K562 (cell line): ENCODE data around the gene OR10D3. TPM values are rescaled to one million over a fixed set of nuclear protein-coding genes. Genes with fewer than 3 reads are reported as not detected.
A peak's percentile ranks its signal among the peaks of the same experiment; 100 is the strongest.

Experiments
- EP300 ChIP-seq: IDR thresholded peaks from 2 replicates; pipeline ENCODE4 v1.6.1; 2012; ENCODE audit warnings: low read length, improper control_type of control experiment
- ETS2 ChIP-seq: IDR thresholded peaks from 2 replicates; pipeline ENCODE4 v1.6.1; 2016; ENCODE audit warnings: borderline replicate concordance, missing genetic modification characterization, mild to moderate bottlenecking, moderate library complexity, missing compliant biosample characterization; ENCODE audit not compliant: poor library complexity, severe bottlenecking
- ETV5 ChIP-seq: sonication (generic); formaldehyde crosslinking; IDR thresholded peaks from 2 replicates; pipeline ENCODE4 v1.4.0; 2020; ENCODE audit warnings: low read depth, mild to moderate bottlenecking, missing genetic modification reagents
- ILF3 ChIP-seq: fragments of 450-650 bp; IDR thresholded peaks from 2 replicates; pipeline ENCODE4 v1.6.1; 2018; ENCODE audit warnings: antibody characterized with exemption, mild to moderate bottlenecking, moderate library complexity, borderline replicate concordance
- L3MBTL2 ChIP-seq: fragments of 450-650 bp; IDR thresholded peaks from 2 replicates; pipeline ENCODE4 v1.6.1; 2016; ENCODE audit warnings: mild to moderate bottlenecking, moderate library complexity
- MEIS2 ChIP-seq: fragments of 450-650 bp; IDR thresholded peaks from 2 replicates; pipeline ENCODE4 v1.6.1; 2014; ENCODE audit warnings: mild to moderate bottlenecking; ENCODE audit not compliant: partially characterized antibody
- PHB ChIP-seq: fragments of 250-450 bp; sonication (Bioruptor Pico); IDR thresholded peaks from 2 replicates; pipeline ENCODE4 v1.5.0; 2021
- ZNF76 ChIP-seq: fragments of 250-450 bp; sonication (Bioruptor Pico); IDR thresholded peaks from 2 replicates; pipeline ENCODE4 v1.4.0; 2020; ENCODE audit warnings: mild to moderate bottlenecking, moderate library complexity, borderline replicate concordance
- ZNF766 ChIP-seq: fragments of 200-800 bp; sonication (Bioruptor generic); conservative IDR thresholded peaks from 2 replicates; pipeline ENCODE4 v1.6.1; 2016; ENCODE audit warnings: missing genetic modification characterization, missing compliant biosample characterization
- ZZZ3 ChIP-seq: fragments of 450-650 bp; IDR thresholded peaks from 2 replicates; pipeline ENCODE4 v1.6.1; 2016; ENCODE audit warnings: antibody characterized with exemption, mild to moderate bottlenecking, moderate library complexity
- polyA plus RNA-seq, 8 experiments: library from polyadenylated mRNA; depleted of rRNA in 4 of 8; stranded (reverse) in 5 of 8; unstranded in 3 of 8; fragments of >200 nt; fragmentation: Nextera tagmentation in 2 of 8; fragmentation: Illumina TruSeq in 1 of 8; extraction: Ambion mirVana in 2 of 8; extraction: Trizol in 1 of 8; gene quantifications; 2 replicates each; pipeline versions ENCODE4 v1.2.1 to v1.2.3, GENCODE V29; 2011 to 2014; ENCODE audit warnings: inconsistent platforms in 1 of 8, missing spikeins in 1 of 8
- total RNA-seq, 7 experiments: library from RNA; depleted of rRNA in 6 of 7; stranded (reverse); fragments of >200 nt in 6 of 7; fragmentation: Illumina TruSeq in 2 of 7; extraction: Trizol in 2 of 7; gene quantifications; 2 replicates each; pipeline versions ENCODE4 v1.2.1 to v1.2.3, GENCODE V29; 2011 to 2021; ENCODE audit warnings: low replicate concordance in 1 of 7
- TF ChIP-seq, protein P1 (sequence below): fragments of 450-650 bp; IDR thresholded peaks from 2 replicates; pipeline ENCODE4 v1.6.1; 2016; ENCODE audit warnings: mild to moderate bottlenecking, moderate library complexity
- TF ChIP-seq, protein P2 (sequence below), 2 experiments: fragments of 150-350 bp in 1 of 2; IDR thresholded peaks; 2 replicates each; pipeline ENCODE4 v1.6.1; 2012 to 2016; ENCODE audit warnings: low read depth in 2 of 2, low read length in 2 of 2, mild to moderate bottlenecking in 1 of 2, moderate library complexity in 1 of 2
- TF ChIP-seq, protein P3 (sequence below): fragments of 450-650 bp; IDR thresholded peaks from 2 replicates; pipeline ENCODE4 v1.6.1; 2016

Gene OR10D3
- total and polyA plus RNA-seq, 9 of the 15 experiments (the other 6 are each of a cell fraction or from before 2014, with no cell fraction given): 0.07 to 2.9 (median 0.80) TPM; not detected in 1

DNA sequence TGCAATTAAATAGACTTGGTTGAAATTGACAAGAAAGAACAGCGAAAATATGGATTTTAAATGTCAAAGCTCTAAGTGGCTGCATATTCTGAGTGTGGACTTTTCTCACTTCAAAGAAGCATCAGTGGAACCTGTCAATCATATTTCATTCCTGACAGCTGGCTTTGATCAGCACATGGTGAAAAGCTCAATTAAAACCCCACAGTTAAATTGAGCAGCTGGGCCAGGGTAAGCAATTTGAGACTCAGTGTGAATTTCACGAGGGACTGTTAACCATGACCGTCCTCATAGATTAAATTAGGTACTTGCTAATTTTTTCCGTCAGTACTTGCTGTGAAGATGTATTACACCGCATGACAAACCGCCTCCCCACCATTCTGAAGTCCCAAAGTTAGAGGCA, 11.0 kb upstream of the OR10D3 start (continued):
- TF ChIP-seq ETS2 (no peak), PHB (CRISPR knock-in tag) (no peak), ZNF76 (no peak), MEIS2 (peak; percentile 96), ILF3 (no peak), L3MBTL2 (peak; percentile 47), ETV5 (no peak), ZZZ3 (no peak), EP300 (no peak), ZNF766 (CRISPR knock-in tag) (no peak)
- TF ChIP-seq, protein P1, sequence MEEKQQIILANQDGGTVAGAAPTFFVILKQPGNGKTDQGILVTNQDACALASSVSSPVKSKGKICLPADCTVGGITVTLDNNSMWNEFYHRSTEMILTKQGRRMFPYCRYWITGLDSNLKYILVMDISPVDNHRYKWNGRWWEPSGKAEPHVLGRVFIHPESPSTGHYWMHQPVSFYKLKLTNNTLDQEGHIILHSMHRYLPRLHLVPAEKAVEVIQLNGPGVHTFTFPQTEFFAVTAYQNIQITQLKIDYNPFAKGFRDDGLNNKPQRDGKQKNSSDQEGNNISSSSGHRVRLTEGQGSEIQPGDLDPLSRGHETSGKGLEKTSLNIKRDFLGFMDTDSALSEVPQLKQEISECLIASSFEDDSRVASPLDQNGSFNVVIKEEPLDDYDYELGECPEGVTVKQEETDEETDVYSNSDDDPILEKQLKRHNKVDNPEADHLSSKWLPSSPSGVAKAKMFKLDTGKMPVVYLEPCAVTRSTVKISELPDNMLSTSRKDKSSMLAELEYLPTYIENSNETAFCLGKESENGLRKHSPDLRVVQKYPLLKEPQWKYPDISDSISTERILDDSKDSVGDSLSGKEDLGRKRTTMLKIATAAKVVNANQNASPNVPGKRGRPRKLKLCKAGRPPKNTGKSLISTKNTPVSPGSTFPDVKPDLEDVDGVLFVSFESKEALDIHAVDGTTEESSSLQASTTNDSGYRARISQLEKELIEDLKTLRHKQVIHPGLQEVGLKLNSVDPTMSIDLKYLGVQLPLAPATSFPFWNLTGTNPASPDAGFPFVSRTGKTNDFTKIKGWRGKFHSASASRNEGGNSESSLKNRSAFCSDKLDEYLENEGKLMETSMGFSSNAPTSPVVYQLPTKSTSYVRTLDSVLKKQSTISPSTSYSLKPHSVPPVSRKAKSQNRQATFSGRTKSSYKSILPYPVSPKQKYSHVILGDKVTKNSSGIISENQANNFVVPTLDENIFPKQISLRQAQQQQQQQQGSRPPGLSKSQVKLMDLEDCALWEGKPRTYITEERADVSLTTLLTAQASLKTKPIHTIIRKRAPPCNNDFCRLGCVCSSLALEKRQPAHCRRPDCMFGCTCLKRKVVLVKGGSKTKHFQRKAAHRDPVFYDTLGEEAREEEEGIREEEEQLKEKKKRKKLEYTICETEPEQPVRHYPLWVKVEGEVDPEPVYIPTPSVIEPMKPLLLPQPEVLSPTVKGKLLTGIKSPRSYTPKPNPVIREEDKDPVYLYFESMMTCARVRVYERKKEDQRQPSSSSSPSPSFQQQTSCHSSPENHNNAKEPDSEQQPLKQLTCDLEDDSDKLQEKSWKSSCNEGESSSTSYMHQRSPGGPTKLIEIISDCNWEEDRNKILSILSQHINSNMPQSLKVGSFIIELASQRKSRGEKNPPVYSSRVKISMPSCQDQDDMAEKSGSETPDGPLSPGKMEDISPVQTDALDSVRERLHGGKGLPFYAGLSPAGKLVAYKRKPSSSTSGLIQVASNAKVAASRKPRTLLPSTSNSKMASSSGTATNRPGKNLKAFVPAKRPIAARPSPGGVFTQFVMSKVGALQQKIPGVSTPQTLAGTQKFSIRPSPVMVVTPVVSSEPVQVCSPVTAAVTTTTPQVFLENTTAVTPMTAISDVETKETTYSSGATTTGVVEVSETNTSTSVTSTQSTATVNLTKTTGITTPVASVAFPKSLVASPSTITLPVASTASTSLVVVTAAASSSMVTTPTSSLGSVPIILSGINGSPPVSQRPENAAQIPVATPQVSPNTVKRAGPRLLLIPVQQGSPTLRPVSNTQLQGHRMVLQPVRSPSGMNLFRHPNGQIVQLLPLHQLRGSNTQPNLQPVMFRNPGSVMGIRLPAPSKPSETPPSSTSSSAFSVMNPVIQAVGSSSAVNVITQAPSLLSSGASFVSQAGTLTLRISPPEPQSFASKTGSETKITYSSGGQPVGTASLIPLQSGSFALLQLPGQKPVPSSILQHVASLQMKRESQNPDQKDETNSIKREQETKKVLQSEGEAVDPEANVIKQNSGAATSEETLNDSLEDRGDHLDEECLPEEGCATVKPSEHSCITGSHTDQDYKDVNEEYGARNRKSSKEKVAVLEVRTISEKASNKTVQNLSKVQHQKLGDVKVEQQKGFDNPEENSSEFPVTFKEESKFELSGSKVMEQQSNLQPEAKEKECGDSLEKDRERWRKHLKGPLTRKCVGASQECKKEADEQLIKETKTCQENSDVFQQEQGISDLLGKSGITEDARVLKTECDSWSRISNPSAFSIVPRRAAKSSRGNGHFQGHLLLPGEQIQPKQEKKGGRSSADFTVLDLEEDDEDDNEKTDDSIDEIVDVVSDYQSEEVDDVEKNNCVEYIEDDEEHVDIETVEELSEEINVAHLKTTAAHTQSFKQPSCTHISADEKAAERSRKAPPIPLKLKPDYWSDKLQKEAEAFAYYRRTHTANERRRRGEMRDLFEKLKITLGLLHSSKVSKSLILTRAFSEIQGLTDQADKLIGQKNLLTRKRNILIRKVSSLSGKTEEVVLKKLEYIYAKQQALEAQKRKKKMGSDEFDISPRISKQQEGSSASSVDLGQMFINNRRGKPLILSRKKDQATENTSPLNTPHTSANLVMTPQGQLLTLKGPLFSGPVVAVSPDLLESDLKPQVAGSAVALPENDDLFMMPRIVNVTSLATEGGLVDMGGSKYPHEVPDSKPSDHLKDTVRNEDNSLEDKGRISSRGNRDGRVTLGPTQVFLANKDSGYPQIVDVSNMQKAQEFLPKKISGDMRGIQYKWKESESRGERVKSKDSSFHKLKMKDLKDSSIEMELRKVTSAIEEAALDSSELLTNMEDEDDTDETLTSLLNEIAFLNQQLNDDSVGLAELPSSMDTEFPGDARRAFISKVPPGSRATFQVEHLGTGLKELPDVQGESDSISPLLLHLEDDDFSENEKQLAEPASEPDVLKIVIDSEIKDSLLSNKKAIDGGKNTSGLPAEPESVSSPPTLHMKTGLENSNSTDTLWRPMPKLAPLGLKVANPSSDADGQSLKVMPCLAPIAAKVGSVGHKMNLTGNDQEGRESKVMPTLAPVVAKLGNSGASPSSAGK: peak; percentile 41; the same call in 1 of the 2 replicates
- TF ChIP-seq, protein P2, sequence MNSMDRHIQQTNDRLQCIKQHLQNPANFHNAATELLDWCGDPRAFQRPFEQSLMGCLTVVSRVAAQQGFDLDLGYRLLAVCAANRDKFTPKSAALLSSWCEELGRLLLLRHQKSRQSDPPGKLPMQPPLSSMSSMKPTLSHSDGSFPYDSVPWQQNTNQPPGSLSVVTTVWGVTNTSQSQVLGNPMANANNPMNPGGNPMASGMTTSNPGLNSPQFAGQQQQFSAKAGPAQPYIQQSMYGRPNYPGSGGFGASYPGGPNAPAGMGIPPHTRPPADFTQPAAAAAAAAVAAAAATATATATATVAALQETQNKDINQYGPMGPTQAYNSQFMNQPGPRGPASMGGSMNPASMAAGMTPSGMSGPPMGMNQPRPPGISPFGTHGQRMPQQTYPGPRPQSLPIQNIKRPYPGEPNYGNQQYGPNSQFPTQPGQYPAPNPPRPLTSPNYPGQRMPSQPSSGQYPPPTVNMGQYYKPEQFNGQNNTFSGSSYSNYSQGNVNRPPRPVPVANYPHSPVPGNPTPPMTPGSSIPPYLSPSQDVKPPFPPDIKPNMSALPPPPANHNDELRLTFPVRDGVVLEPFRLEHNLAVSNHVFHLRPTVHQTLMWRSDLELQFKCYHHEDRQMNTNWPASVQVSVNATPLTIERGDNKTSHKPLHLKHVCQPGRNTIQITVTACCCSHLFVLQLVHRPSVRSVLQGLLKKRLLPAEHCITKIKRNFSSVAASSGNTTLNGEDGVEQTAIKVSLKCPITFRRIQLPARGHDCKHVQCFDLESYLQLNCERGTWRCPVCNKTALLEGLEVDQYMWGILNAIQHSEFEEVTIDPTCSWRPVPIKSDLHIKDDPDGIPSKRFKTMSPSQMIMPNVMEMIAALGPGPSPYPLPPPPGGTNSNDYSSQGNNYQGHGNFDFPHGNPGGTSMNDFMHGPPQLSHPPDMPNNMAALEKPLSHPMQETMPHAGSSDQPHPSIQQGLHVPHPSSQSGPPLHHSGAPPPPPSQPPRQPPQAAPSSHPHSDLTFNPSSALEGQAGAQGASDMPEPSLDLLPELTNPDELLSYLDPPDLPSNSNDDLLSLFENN (IDR thresholded peaks at IDR 0.05; ENCODE audit: low read depth in 2 of 2, low read length in 2 of 2): no peak
- TF ChIP-seq, protein P3, sequence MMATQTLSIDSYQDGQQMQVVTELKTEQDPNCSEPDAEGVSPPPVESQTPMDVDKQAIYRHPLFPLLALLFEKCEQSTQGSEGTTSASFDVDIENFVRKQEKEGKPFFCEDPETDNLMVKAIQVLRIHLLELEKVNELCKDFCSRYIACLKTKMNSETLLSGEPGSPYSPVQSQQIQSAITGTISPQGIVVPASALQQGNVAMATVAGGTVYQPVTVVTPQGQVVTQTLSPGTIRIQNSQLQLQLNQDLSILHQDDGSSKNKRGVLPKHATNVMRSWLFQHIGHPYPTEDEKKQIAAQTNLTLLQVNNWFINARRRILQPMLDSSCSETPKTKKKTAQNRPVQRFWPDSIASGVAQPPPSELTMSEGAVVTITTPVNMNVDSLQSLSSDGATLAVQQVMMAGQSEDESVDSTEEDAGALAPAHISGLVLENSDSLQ: peak; percentile 96
- TF ChIP-seq, all 486 proteins: peak for 9
